ENCODE measurements around the gene SLC22A2.

DNA sequence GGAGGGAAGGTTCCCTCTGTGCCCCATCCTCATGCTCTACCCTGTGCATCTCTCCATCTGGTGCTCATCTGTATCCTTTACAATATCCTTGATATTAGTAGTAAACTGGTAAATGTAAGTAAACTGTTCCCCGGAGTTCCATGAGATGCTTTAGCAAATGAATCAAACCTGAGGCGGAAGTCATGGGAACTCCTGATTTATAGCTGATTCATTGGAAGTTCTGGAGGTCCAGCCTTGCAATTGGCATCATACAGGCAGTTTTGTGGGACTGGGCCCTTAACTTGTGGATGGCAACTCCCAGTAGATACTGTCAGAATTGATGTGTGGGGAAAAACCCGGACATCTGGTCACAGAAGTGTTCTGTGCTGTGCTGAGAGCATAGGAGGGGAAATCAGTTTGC is 11.2 kb upstream of the SLC22A2 start:
- TF ChIP-seq FOXP2 (optimal IDR thresholded peaks at IDR 0.05; ENCODE audit: control extremely low read depth, extremely low read length, insufficient read depth) (no peak), POLR2AphosphoS5 (IDR thresholded peaks at IDR 0.05; ENCODE audit: borderline replicate concordance, low read depth, low read length) (no peak)
